Adrenal gland (tissue), 12 donors: Measurements from ENCODE around the gene KIF19. TPM values are rescaled to one million over a fixed set of nuclear protein-coding genes. Genes with fewer than 3 reads are reported as not detected.
A peak's percentile ranks its signal among the peaks of the same experiment; 100 is the strongest.

ENCODE experiments used
- DNase-seq, 7 donors: peaks; one replicate each; pipeline ENCODE4 v3.0.0-alpha.2; 2019 to 2020
- H3K27ac ChIP-seq, 5 donors: fragments of 200-600 bp; sonication (generic) in 4 of 5; 1 replicate in 3 of 5; 2 replicates in 2 of 5; pipeline versions ENCODE4 v1.5.1 to v1.8.0; 2016 to 2020; ENCODE audit warnings: mild to moderate bottlenecking in 1 of 5
- H3K27me3 ChIP-seq: fragments of 200-600 bp; 2 replicates; pipeline ENCODE4 v1.8.0; 2021
- H3K36me3 ChIP-seq, 2 donors: fragments of 200-600 bp; replicated peaks in 1 of 2; 1 replicate in 1 of 2; 2 replicates in 1 of 2; pipeline versions ENCODE4 v1.5.1 to v1.8.0; 2018 to 2022
- H3K4me1 ChIP-seq, 2 donors: fragments of 200-600 bp; replicated peaks in 1 of 2; 1 replicate in 1 of 2; 2 replicates in 1 of 2; pipeline versions ENCODE4 v1.5.1 to v1.8.0; 2018 to 2021
- H3K4me3 ChIP-seq, 4 donors: fragments of 200-600 bp; sonication (generic) in 3 of 4; one replicate each; pipeline ENCODE4 v1.5.1; 2016 to 2018
- H3K9me3 ChIP-seq, 3 donors: fragments of 200-600 bp; sonication (generic) in 1 of 3; replicated peaks in 1 of 3; 1 replicate in 2 of 3; 2 replicates in 1 of 3; pipeline versions ENCODE4 v1.5.1 to v1.8.0; 2016 to 2021
- CTCF ChIP-seq, 6 experiments: fragments of 450-650 bp in 4 of 6; fragments of 200-600 bp in 2 of 6; sonication (generic) in 1 of 6; IDR thresholded peaks; 1 replicate in 5 of 6; 2 replicates in 1 of 6; pipeline versions ENCODE4 v1.5.1 to v1.8.0; 2016 to 2021; ENCODE audit warnings: antibody characterized with exemption in 6 of 6, mild to moderate bottlenecking in 2 of 6, moderate library complexity in 1 of 6
- POLR2A ChIP-seq, 2 donors: fragments of 450-650 bp; IDR thresholded peaks; one replicate each; pipeline ENCODE4 v1.6.1; 2017; ENCODE audit warnings: antibody characterized with exemption in 2 of 2, mild to moderate bottlenecking in 2 of 2, moderate library complexity in 1 of 2
- WGBS, 4 donors: extraction: QIAGEN DNeasy Blood & Tissue Kit in 2 of 4; methylation state at CpG; one replicate each; pipeline versions ENCODE4 v1.1.5 to v1.1.7; 2013 to 2017; 5-methylcytosine and 5-hydroxymethylcytosine counted together
- intact Hi-C, 2 donors: fragments of 100-400 bp; cut with DNase I; formaldehyde crosslinking; loops; one replicate each; pipeline versions ENCODE4 v1.14.1 to v1.15.0; 2022 to 2023
- polyA plus RNA-seq, 3 donors: library from polyadenylated mRNA; stranded (reverse); fragments of 200-250 nt in 2 of 3; fragments of 350-450 nt in 1 of 3; fragmentation: Illumina TruSeq in 1 of 3; extraction: RNeasy Lipid Tissue Mini Kit (QIAGEN cat#74804) in 1 of 3; gene quantifications; one replicate each; pipeline ENCODE4 v1.2.3, GENCODE V29; 2013 to 2014
- total RNA-seq, 9 donors: library from RNA; depleted of rRNA in 4 of 9; stranded (reverse); fragments of >200 nt in 4 of 9; fragments of 120-200 nt in 1 of 9; fragmentation: NEBNext Ultra II Directional in 1 of 9; extraction: Animal tissue kit (Norgen Biotek cat#: 25700) in 1 of 9; gene quantifications; one replicate each; pipeline versions ENCODE4 v1.1.0 to v1.2.4, GENCODE V29; 2013 to 2023
- donor health status: healthy with polysubstance abuse.
- donor health status: Bipolar disorder and iron deficiency.
- donor health status: DM: yes; HTN: yes; CAD: no.
- donor health status: DM: no; HTN: no; CAD: no.
- donor health status: DM: no; HTN: no; CAD: no.
- donor health status: DM: yes; HTN: yes; CAD: no.

Gene KIF19
- total and polyA plus RNA-seq, 12 donors: 0.06 to 1.7 (median 0.30) TPM; not detected in 2

GRCh38 chr17:74287031-74287602 lies 38.9 kb upstream of the KIF19 start:
- WGBS, 4 donors: 82 to 94% (median 90%) methylated on average over 12 to 14 of the region's 14 CpGs
- Histone ChIP-seq H3K36me3 (no peaks in the 10 kb centered on the region), H3K27ac (no peak overlapping the region), H3K27me3 (no peaks in the 10 kb centered on the region), H3K9me3 (no peaks in the 10 kb centered on the region), H3K4me1 (peaks cover 0 to 5% of the 10 kb centered on the region in 2 donors), H3K4me3 (no peak overlapping the region)
- DNase-seq: no peak
- intact Hi-C loops: no loop called here
- TF ChIP-seq CTCF (IDR thresholded peaks at IDR 0.05): no peak
- TF ChIP-seq POLR2A (IDR thresholded peaks at IDR 0.05): no peak

DNA sequence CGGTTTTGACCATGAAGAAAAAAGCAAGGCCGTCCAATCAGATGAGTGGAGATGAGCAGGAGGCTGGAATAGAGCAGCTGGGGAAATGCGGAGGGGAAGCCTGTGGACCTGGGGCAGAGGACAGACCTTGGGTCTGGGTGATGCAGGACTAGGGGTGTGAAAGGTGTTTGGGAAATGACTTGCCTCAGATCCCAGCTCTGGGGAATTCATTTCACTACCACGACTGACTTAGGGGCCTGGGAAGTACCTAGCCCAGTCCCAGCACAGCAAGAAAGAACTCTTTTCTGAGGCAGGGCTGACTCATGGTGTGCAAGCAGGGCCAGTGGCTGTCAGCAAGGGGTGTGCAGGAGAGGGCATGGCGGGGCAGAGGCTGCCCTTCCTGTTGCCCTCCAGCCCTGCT lies 37.2 kb upstream of the KIF19 start:
- DNase-seq: no peak
- TF ChIP-seq POLR2A (IDR thresholded peaks at IDR 0.05) (no peak), CTCF (IDR thresholded peaks at IDR 0.05) (no peak)
- H3K4me1 ChIP-seq: no peaks in the 10 kb centered on the region
- H3K27me3 ChIP-seq: no peaks in the 10 kb centered on the region
- H3K27ac ChIP-seq: peak overlapping the region in 1 of 5 donors; percentile 29
- no peak overlapping the region for H3K4me3 ChIP-seq
- no peaks in the 10 kb centered on the region for H3K9me3 ChIP-seq
- H3K36me3 ChIP-seq: no peaks in the 10 kb centered on the region
- 59 to 70% (median 64%) methylated on average over 5 of the region's 5 CpGs for WGBS, 4 donors
- intact Hi-C loops: no loop called here

DNA sequence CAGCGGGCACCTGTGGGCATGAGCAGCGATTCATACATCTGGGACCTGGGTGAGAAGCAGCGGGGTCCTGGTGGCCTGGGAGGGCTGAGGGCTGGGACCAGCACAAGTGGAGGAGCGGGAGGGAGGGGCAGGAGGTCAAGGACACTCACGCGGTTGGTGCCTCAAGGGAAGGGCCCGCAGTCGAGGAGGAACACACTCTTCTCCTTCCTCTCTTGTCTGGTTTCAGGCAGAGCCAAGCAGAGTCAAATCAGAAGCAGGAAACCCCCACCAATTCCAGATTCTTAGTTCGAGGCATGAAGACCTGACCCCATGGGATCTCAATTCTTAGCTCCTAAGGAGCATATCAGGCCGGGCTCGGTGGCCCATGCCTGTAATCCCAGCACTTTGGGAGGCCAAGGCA lies 36.3 kb upstream of the KIF19 start:
- Histone ChIP-seq H3K4me1 (no peaks in the 10 kb centered on the region), H3K27me3 (no peaks in the 10 kb centered on the region), H3K9me3 (no peaks in the 10 kb centered on the region), H3K36me3 (no peaks in the 10 kb centered on the region), H3K4me3 (no peak overlapping the region), H3K27ac (no peak overlapping the region)
- 64 to 70% (median 66%) methylated on average over 9 to 11 of the region's 11 CpGs for WGBS, 4 donors
- intact Hi-C loops: no loop called here
- no peak for DNase-seq
- TF ChIP-seq POLR2A (IDR thresholded peaks at IDR 0.05): no peak
- TF ChIP-seq CTCF (IDR thresholded peaks at IDR 0.05): no peak

DNA sequence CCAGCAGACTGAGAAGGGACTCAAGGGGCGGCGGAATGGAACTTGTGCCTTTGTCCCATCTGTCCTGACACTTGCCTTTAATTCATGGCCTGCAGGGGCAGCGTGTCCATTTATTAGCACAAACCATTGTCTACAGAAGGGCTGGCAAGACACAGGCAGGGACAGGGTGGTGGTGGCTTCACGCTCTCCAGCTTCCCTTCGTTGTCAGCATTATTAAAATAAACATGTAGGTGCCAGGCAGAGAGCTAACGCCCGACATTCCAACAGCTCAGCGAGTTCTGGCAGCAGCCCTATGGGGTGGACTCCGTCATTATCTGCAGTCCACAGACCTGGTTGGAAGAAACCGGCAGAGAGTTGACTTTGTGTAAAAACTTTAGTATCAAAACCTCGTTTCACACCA lies 35.7 kb upstream of the KIF19 start:
- Histone ChIP-seq H3K9me3 (no peaks in the 10 kb centered on the region), H3K27ac (no peak overlapping the region), H3K27me3 (no peaks in the 10 kb centered on the region), H3K4me3 (no peak overlapping the region), H3K4me1 (no peaks in the 10 kb centered on the region), H3K36me3 (no peaks in the 10 kb centered on the region)
- TF ChIP-seq CTCF (IDR thresholded peaks at IDR 0.05) (no peak), POLR2A (IDR thresholded peaks at IDR 0.05) (no peak)
- intact Hi-C loops: no loop called here
- DNase-seq: no peak
- WGBS, 4 donors: 56 to 82% (median 77%) methylated on average over 8 to 11 of the region's 11 CpGs
